Activated CD8-positive, alpha-beta T cell treated with anti-CD3 and anti-CD28 coated beads, Interleukin-2, amount 10 ng/mL, durations not matched to agents 7 days and 5 days (primary cell): Measurements from ENCODE around the gene SLC49A3. TPM values are rescaled to one million over a fixed set of nuclear protein-coding genes. Genes with fewer than 3 reads are reported as not detected.

Experiments used
- ATAC-seq: fragments of 150-1000 bp; cut with Tn5 transposase; one replicate; pipeline ENCODE4 v1.10.0; 2021; ENCODE audit warnings: moderate library complexity
- CTCF ChIA-PET: fragments of 350-600 bp; sonication (Branson Sonifier 250); formaldehyde crosslinking; loops from one replicate; lab custom pipeline; 2021; ENCODE audit warnings: antibody characterized with exemption; lab: Charles Lee
- POLR2A ChIA-PET: fragments of 350-600 bp; sonication (Branson Sonifier 250); formaldehyde crosslinking; loops from one replicate; lab custom pipeline; 2021; ENCODE audit warnings: antibody characterized with exemption; lab: Charles Lee
- DNase-seq: peaks from one replicate; pipeline ENCODE4 v3.0.0-alpha.2; 2020
- H3K27ac Mint-ChIP-seq: one replicate; pipeline ENCODE4 v1.8.0; 2021; ENCODE audit warnings: mild to moderate bottlenecking, mixed read lengths
- H3K27me3 Mint-ChIP-seq: one replicate; pipeline ENCODE4 v1.8.0; 2021; ENCODE audit warnings: low read depth, mixed read lengths
- H3K36me3 Mint-ChIP-seq: one replicate; pipeline ENCODE4 v1.8.0; 2021; ENCODE audit warnings: low read depth, mixed read lengths
- H3K4me1 Mint-ChIP-seq: one replicate; pipeline ENCODE4 v1.8.0; 2021; ENCODE audit warnings: low read depth, mixed read lengths
- H3K4me3 Mint-ChIP-seq: one replicate; pipeline ENCODE4 v1.8.0; 2021; ENCODE audit warnings: mild to moderate bottlenecking, mixed read lengths
- H3K9me3 Mint-ChIP-seq: one replicate; pipeline ENCODE4 v1.8.0; 2022; ENCODE audit warnings: mixed read lengths; ENCODE audit not compliant: insufficient read depth
- total RNA-seq, 2 experiments: library from RNA; stranded (reverse); gene quantifications; one replicate each; pipeline ENCODE4 v1.2.3, GENCODE V29; 2021

SLC49A3 gene
- total RNA-seq, 2 experiments from 2014 or later: 0.37 to 0.89 TPM

DNA sequence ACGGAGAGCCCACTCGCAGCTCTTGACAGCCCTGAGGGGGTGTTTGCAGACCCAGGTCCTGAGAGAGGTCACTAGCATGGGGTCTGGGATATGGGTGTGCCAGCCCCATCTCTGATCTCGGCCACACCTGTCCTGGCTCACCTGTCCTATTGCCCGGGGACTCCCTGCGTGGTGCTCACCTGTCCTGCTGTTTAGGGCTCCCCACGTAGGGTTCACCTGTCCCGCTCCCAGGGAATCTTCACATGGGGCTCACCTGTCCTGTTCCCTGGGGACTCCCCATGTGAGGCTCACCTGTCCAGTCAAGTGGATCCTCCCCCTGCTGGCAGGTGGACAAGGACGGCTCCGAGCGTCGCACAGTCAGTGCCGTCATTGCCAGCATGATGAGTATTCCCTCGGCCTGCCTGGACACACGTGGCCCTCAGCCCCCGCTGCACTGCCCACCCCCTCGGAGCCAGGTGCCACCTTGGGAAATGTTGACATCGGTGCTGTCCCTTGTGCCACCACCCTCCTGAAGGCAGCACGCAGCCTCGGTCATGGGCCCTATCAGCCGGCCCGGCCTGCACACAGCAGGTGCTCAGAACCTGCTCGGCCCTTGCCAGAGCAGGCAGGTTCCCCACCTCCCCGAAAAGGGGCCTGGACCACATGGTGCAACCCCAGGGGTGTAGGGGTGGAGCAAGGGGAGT lies 6.3 kb downstream of the SLC49A3 start:
- ATAC-seq (no peak), DNase-seq (no peak)
- Mint-ChIP-seq H3K27me3 (peaks cover under 1% of the 10 kb centered on the region), H3K27ac (no peak overlapping the region), H3K4me3 (no peak overlapping the region), H3K36me3 (no peaks in the 10 kb centered on the region), H3K9me3 (no peaks in the 10 kb centered on the region), H3K4me1 (peaks cover 20% of the 10 kb centered on the region)
- ChIA-PET CTCF (no interaction called here), POLR2A (interaction anchor here (0.7 to 0.9 kb wide), 2 partner anchors 8 to 10 kb away, joined by 3 read pairs; partner anchors contain the start of genes ATP5ME and MYL5)

GRCh38 chr4:681736-682451 lies 7.1 kb downstream of the SLC49A3 start:
- no peak overlapping the region for H3K27ac Mint-ChIP-seq
- peak; percentile 62 for DNase-seq
- no peaks in the 10 kb centered on the region for H3K36me3 Mint-ChIP-seq
- H3K4me3 Mint-ChIP-seq: no peak overlapping the region
- H3K4me1 Mint-ChIP-seq: peaks cover 20% of the 10 kb centered on the region
- ChIA-PET POLR2A (interaction anchor here (0.7 to 0.9 kb wide), 2 partner anchors 8 to 9 kb away, joined by 3 read pairs; partner anchors contain the start of genes ATP5ME and MYL5), CTCF (no interaction called here)
- H3K9me3 Mint-ChIP-seq: no peaks in the 10 kb centered on the region
- ATAC-seq: peak; percentile 21
- H3K27me3 Mint-ChIP-seq: no peaks in the 10 kb centered on the region

DNA sequence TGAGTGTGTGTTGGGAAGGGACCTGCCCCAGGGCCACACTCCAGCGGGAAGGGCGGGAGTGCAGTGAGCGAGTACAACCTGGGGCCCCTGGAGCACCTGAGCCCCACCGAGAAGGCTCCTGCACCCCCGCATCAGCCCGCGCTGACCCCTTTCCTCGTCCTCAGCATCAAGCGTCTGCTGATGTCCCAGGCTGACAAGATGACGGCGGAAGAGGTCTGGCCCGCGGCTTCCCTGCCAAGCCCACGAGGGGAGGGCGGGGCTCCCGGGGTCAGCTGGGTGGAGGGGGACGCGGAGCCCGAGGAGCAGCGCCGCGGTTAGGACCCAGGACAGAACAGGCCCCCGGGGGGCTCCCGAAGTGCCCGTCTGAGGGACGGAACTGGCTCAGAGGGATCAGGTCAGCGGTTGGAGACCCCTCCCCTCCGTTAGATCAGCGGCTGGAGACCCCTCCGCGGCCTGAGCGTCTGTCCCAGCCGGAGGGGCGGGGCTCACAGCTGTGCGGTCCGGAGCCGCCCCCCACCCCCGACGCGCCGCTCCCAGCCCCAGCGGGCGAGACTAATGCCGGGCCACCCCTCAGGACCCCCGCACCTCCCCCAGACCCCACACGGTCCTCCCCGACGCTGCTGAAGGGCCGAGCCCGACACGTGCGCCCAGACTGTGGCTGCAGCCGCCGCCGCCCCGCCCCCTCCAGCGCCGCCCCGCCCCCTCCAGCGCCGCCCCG lies 7.9 kb downstream of the SLC49A3 start:
- H3K36me3 Mint-ChIP-seq: no peaks in the 10 kb centered on the region
- ChIA-PET POLR2A (interaction anchor here (0.7 kb wide), 2 partner anchors 9 to 22 kb away, joined by 3 read pairs; no protein-coding TSS in a partner anchor), CTCF (no interaction called here)
- H3K27ac Mint-ChIP-seq: peak overlapping the region; percentile 74
- no peaks in the 10 kb centered on the region for H3K9me3 Mint-ChIP-seq
- ATAC-seq (peak; percentile 71), DNase-seq (peak; percentile 81)
- H3K27me3 Mint-ChIP-seq: no peaks in the 10 kb centered on the region
- H3K4me3 Mint-ChIP-seq: peak overlapping the region; percentile 64
- H3K4me1 Mint-ChIP-seq: peaks cover 20% of the 10 kb centered on the region

DNA sequence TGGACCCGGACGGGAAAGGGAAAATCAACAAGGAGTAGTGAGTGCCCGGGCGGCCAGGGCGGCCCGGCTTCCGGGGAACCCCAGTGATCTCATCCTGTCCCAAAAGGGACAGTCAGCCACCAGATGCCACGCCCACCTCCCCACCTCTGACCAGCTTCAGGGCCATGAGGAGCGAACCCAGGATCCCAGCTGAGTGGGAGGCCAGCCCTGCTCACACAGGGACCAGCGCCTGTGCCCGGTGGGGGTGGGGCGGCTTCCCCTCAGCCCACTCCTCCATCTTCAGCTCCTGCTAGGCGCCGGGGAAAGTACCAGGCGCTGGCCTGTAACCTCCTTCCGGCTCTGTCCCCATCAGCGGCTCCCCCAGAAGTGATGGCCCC lies 8.4 kb downstream of the SLC49A3 start:
- Mint-ChIP-seq H3K4me1 (peaks cover 22% of the 10 kb centered on the region), H3K4me3 (peak overlapping the region; percentile 64), H3K36me3 (no peaks in the 10 kb centered on the region), H3K27me3 (no peaks in the 10 kb centered on the region), H3K27ac (peak overlapping the region; percentile 74), H3K9me3 (no peaks in the 10 kb centered on the region)
- POLR2A ChIA-PET: interaction anchor here (0.6 to 0.7 kb wide), 3 partner anchors 9 to 22 kb away, joined by 3 read pairs; no protein-coding TSS in a partner anchor
- ATAC-seq (no peak), DNase-seq (no peak)
- CTCF ChIA-PET: no interaction called here

- CTCF ChIA-PET: no interaction called here
- peaks cover 26% of the 10 kb centered on the region for H3K4me1 Mint-ChIP-seq
- H3K36me3 Mint-ChIP-seq: no peaks in the 10 kb centered on the region
- peak overlapping the region; percentile 64 for H3K4me3 Mint-ChIP-seq
- ATAC-seq (no peak), DNase-seq (no peak)
- POLR2A ChIA-PET: interaction anchor here (0.6 to 0.7 kb wide), 3 partner anchors 8 to 21 kb away, joined by 3 read pairs; no protein-coding TSS in a partner anchor
- H3K9me3 Mint-ChIP-seq: no peaks in the 10 kb centered on the region
- no peaks in the 10 kb centered on the region for H3K27me3 Mint-ChIP-seq
- H3K27ac Mint-ChIP-seq: peak overlapping the region; percentile 74
Measured at GRCh38 chr4:680091-680490, 8.9 kb downstream of the SLC49A3 start.

DNA sequence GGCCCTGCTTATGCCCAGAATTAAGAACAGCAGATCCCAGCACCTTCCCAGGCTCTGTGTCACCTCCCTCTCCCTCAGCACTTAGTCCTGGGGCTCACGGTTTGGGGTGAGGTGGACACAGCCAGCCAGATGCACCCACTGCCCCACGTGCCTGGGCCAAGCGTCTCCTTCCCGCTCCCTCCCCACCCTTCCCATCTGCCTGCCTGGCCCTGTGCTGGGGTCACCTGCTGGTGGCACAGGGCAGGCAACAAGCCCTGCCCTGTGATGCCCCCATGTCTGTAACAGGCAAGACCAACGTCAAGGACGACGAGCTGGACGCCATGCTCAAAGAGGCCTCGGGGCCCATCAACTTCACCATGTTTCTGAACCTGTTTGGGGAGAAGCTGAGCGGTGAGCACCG lies 9.3 kb downstream of the SLC49A3 start:
- Mint-ChIP-seq H3K27me3 (no peaks in the 10 kb centered on the region), H3K9me3 (no peaks in the 10 kb centered on the region), H3K36me3 (no peaks in the 10 kb centered on the region), H3K27ac (no peak overlapping the region), H3K4me3 (no peak overlapping the region), H3K4me1 (peaks cover 26% of the 10 kb centered on the region)
- no peak for ATAC-seq
- ChIA-PET POLR2A (no interaction called here), CTCF (no interaction called here)
- no peak for DNase-seq

GRCh38 chr4:679104-679481 lies 9.9 kb downstream of the SLC49A3 start:
- CTCF ChIA-PET: no interaction called here
- H3K27me3 Mint-ChIP-seq: no peaks in the 10 kb centered on the region
- DNase-seq (no peak), ATAC-seq (no peak)
- H3K9me3 Mint-ChIP-seq: no peaks in the 10 kb centered on the region
- peaks cover 26% of the 10 kb centered on the region for H3K4me1 Mint-ChIP-seq
- H3K27ac Mint-ChIP-seq: no peak overlapping the region
- H3K4me3 Mint-ChIP-seq: no peak overlapping the region
- no peaks in the 10 kb centered on the region for H3K36me3 Mint-ChIP-seq
- POLR2A ChIA-PET: no interaction called here

DNA sequence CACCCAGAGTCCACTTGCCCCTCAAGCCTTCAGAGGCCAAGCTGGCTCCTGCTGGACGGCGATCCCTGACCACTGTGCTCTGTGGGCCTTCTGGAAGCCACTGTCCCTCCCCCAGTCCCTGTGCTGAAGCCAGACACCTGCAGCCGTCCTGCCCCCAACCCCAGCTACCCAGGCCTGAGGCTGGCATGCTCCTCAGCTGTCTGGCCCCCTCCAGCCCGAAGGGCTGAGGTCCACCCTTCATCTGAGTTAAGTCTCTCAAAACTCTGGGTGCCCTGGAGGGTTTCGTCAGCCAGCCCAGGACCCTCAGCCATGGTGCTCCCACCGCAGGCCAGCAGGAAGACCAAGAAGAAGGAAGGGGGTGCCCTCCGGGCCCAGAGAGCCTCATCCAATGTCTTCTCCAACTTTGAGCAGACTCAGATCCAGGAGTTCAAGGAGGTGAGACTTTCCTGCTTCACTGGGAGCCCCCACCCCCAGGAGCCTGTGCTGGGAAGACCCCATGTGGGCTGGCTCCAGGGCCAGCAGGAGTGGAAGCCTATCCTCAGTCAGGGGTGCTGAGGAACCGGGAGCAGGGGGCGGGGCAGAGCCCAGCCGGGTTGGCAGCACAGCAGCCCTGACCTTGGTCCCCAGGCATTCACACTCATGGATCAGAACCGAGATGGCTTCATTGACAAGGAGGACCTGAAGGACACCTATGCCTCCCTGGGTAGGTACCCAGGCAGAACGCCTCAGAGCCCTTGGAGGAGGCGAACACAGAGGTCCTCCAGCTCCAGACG lies 10.4 kb downstream of the SLC49A3 start:
- ChIA-PET POLR2A (no interaction called here), CTCF (no interaction called here)

GRCh38 chr4:677431-678293 lies 11.3 kb downstream of the SLC49A3 start:
- H3K27ac Mint-ChIP-seq: no peak overlapping the region
- ATAC-seq (no peak), DNase-seq (no peak)
- ChIA-PET CTCF (no interaction called here), POLR2A (no interaction called here)
- peaks cover 27% of the 10 kb centered on the region for H3K4me1 Mint-ChIP-seq
- no peaks in the 10 kb centered on the region for H3K27me3 Mint-ChIP-seq
- peaks cover 9% of the 10 kb centered on the region for H3K36me3 Mint-ChIP-seq
- no peaks in the 10 kb centered on the region for H3K9me3 Mint-ChIP-seq
- H3K4me3 Mint-ChIP-seq: no peak overlapping the region

More for the DNA sequence above, 10.4 kb downstream of the SLC49A3 start:
- H3K9me3 Mint-ChIP-seq: no peaks in the 10 kb centered on the region
- H3K36me3 Mint-ChIP-seq: peaks cover 1% of the 10 kb centered on the region
- ATAC-seq: no peak
- H3K27me3 Mint-ChIP-seq: no peaks in the 10 kb centered on the region
- H3K4me3 Mint-ChIP-seq: no peak overlapping the region
- H3K27ac Mint-ChIP-seq: no peak overlapping the region
- DNase-seq: no peak
- peaks cover 22% of the 10 kb centered on the region for H3K4me1 Mint-ChIP-seq

DNA sequence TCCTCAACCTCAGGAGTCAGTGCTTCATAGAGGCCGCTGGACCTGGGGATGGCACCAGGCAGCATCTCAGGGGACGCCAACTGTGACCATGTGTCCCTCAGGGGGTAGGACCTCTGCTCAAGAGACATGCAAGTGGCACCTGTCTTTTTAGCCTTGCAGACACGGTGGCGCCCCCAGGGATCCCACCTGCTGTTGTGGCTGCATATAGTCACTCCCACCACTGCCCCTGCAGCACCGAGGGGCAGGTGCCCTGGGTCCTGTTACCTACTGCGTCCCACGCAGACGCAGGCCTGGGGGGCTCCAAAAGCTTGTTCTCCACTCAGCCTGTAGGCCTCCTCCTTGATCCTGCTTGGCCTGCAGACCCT lies 12.1 kb downstream of the SLC49A3 start:
- ATAC-seq: no peak
- Mint-ChIP-seq H3K4me3 (no peak overlapping the region), H3K27ac (no peak overlapping the region), H3K36me3 (peaks cover 16% of the 10 kb centered on the region), H3K4me1 (peaks cover 30% of the 10 kb centered on the region), H3K9me3 (no peaks in the 10 kb centered on the region), H3K27me3 (no peaks in the 10 kb centered on the region)
- DNase-seq: no peak
- POLR2A ChIA-PET: no interaction called here
- CTCF ChIA-PET: no interaction called here
